Measurements from ENCODE around the gene MTMR4.

DNA sequence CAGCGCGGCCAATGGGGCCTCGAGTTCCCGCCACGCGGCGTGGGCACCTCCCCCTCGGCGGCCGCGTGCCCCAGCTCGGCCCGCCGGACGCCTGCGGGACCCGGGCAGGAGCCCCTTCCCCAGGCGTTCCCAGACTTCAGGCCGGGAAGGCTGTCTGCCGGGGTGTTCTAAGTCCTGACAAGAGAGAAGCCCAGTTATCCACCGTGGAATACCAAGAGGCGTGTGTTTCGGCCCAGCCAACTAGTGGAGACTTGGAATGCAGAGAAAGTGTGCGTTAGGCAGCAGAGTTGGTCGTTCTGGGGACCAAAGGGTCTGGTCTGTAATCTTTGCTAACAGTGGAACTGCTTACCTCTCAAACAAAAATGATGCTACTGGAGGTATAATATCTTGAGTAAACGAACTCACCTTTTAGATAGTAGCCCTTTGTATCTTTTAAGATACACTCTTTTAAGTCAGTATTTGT lies 26.0 kb downstream of the MTMR4 start:
- TF ChIP-seq, protein P1, sequence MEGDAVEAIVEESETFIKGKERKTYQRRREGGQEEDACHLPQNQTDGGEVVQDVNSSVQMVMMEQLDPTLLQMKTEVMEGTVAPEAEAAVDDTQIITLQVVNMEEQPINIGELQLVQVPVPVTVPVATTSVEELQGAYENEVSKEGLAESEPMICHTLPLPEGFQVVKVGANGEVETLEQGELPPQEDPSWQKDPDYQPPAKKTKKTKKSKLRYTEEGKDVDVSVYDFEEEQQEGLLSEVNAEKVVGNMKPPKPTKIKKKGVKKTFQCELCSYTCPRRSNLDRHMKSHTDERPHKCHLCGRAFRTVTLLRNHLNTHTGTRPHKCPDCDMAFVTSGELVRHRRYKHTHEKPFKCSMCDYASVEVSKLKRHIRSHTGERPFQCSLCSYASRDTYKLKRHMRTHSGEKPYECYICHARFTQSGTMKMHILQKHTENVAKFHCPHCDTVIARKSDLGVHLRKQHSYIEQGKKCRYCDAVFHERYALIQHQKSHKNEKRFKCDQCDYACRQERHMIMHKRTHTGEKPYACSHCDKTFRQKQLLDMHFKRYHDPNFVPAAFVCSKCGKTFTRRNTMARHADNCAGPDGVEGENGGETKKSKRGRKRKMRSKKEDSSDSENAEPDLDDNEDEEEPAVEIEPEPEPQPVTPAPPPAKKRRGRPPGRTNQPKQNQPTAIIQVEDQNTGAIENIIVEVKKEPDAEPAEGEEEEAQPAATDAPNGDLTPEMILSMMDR (IDR thresholded peaks at IDR 0.05), result no peak
- TF ChIP-seq POLR2A (IDR thresholded peaks at IDR 0.05), result no peak

Measured in testis (tissue), 2 donors.